T-helper 2 cell (primary cell): ENCODE results near the gene B4GALT7.

Source experiments
- DNase-seq, 5 experiments: peaks; one replicate each; pipeline versions ENCODE4 v3.0.0 to v3.0.0-alpha.2; 2012 to 2022

The B4GALT7 gene

GRCh38 chr5:177593511-177593910 is 6.4 kb upstream of the B4GALT7 start:
- no peak for DNase-seq

GRCh38 chr5:177594071-177594470 is 5.9 kb upstream of the B4GALT7 start:
- DNase-seq, result no peak

- DNase-seq, result no peak
These were observed 4.8 kb upstream of the B4GALT7 start for GRCh38 chr5:177595026-177595585.

- DNase-seq, result no peak
These were observed 3.7 kb upstream of the B4GALT7 start for GRCh38 chr5:177595991-177596774.

- DNase-seq, result no peak
These were observed 3.1 kb upstream of the B4GALT7 start for GRCh38 chr5:177596775-177597238.

- DNase-seq, result no peak
These were observed 1.5 kb upstream of the B4GALT7 start for GRCh38 chr5:177598477-177598876.

- peak in 1 of 5 experiments; percentile 23 for DNase-seq
These were observed 631 bp downstream of the B4GALT7 start for GRCh38 chr5:177600508-177601018.

- no peak for DNase-seq
These were observed 1.2 kb downstream of the B4GALT7 start for GRCh38 chr5:177601126-177601525.

- DNase-seq, result no peak
These were observed 1.9 kb downstream of the B4GALT7 start for GRCh38 chr5:177601577-177602457.

GRCh38 chr5:177602458-177602830 is 2.5 kb downstream of the B4GALT7 start:
- no peak for DNase-seq

GRCh38 chr5:177603631-177604030 is 3.7 kb downstream of the B4GALT7 start:
- no peak for DNase-seq

GRCh38 chr5:177604116-177604521 is 4.2 kb downstream of the B4GALT7 start:
- no peak for DNase-seq

GRCh38 chr5:177604656-177605055 is 4.7 kb downstream of the B4GALT7 start:
- DNase-seq, result no peak

GRCh38 chr5:177605078-177605477 is 5.1 kb downstream of the B4GALT7 start:
- DNase-seq, result no peak

- no peak for DNase-seq
These were observed 5.7 kb downstream of the B4GALT7 start for GRCh38 chr5:177605667-177606066.

GRCh38 chr5:177606071-177607051 is 6.4 kb downstream of the B4GALT7 start:
- no peak for DNase-seq

- DNase-seq, result no peak
These were observed 7.2 kb downstream of the B4GALT7 start for GRCh38 chr5:177607115-177607451.

GRCh38 chr5:177607452-177608192 is 7.7 kb downstream of the B4GALT7 start:
- DNase-seq, result peak in 4 of 5 experiments; percentile 16 to 64 (median 44)

GRCh38 chr5:177608243-177609075 is 8.5 kb downstream of the B4GALT7 start:
- no peak for DNase-seq
